WI38 (cell line): ENCODE results near the gene NSD1.

Experiments
- H3K4me3 ChIP-seq: 2 replicates; pipeline ENCODE4 v1.5.1; 2011; ENCODE audit warnings: low read depth, mild to moderate bottlenecking, control low read depth, low read length
- TF ChIP-seq, protein P1 (sequence below): IDR thresholded peaks from 2 replicates; pipeline ENCODE4 v1.5.1; 2012; ENCODE audit warnings: low read depth, mild to moderate bottlenecking, control low read depth, low read length

NSD1 gene

DNA sequence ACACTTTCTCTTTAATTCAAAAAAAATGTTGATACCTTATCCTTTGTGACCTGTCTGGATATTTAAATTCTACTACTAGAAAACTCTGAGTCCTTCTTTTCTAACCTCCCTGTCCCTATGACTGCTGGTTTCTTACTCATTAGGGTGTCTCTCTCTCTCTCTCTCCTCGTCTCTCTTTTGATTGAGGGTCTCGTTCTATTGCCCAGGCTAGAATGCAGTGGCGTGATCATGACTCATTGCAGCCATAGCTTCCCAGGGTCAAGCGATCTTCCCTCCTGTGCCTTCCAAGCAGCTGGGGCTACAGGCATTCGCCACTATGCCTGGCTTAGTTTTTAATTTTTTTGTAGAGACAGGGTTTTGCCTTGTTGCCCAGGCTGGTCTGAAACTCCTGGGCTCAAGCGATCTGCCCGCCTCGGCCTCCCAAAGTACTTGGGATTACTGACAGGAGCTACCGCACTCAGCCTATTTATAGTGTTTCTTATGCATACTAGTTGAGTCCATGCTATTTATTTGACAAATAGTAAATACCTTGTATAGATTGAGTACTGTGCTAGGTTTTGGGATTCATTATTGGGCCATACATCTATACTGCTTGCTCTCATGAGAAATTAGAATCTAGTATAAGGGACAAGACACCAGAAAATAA, 61.9 kb downstream of the NSD1 start:
- H3K4me3 ChIP-seq: no peak overlapping the region
- TF ChIP-seq, protein P1, sequence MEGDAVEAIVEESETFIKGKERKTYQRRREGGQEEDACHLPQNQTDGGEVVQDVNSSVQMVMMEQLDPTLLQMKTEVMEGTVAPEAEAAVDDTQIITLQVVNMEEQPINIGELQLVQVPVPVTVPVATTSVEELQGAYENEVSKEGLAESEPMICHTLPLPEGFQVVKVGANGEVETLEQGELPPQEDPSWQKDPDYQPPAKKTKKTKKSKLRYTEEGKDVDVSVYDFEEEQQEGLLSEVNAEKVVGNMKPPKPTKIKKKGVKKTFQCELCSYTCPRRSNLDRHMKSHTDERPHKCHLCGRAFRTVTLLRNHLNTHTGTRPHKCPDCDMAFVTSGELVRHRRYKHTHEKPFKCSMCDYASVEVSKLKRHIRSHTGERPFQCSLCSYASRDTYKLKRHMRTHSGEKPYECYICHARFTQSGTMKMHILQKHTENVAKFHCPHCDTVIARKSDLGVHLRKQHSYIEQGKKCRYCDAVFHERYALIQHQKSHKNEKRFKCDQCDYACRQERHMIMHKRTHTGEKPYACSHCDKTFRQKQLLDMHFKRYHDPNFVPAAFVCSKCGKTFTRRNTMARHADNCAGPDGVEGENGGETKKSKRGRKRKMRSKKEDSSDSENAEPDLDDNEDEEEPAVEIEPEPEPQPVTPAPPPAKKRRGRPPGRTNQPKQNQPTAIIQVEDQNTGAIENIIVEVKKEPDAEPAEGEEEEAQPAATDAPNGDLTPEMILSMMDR: no peak

DNA sequence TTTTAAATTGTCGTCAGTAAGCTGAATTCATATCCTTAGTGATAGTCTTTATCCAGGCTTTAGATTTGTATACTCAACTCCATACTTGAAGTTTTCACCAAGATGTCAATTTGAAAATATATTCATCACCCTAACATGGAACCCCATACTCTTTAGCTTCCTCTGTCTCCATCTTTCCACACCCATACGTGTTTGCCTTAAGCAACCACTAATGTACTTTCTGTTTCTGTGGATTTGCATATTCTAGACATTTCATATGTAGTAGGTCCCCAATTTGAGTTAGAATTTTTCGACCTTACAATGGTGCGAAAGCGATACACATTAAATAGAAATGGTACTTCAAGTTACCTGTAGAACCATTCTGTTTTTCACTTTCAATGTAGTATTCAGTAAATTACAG, 65.2 kb downstream of the NSD1 start:
- TF ChIP-seq, protein P1: no peak
- no peak overlapping the region for H3K4me3 ChIP-seq

DNA sequence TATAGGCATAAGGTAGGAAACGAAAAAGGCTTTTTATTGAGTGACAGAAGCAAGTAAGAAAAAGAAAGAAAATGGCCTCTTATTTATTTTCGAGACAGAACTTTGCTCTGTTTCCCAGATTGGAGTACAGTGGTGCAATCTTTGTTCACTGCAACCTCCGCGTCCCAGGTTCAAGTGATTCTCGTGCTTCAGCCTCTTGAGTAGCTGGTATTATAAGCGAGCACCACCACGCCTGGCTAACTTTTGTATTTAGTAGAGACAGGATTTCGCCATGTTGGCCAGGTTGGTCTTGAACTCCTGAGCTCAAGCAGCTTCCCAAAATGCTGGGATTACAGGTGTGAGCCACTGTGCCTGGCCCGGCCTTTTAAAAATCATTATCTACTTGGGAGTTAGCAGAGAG, 70.7 kb downstream of the NSD1 start:
- H3K4me3 ChIP-seq: no peak overlapping the region
- TF ChIP-seq, protein P1: no peak

DNA sequence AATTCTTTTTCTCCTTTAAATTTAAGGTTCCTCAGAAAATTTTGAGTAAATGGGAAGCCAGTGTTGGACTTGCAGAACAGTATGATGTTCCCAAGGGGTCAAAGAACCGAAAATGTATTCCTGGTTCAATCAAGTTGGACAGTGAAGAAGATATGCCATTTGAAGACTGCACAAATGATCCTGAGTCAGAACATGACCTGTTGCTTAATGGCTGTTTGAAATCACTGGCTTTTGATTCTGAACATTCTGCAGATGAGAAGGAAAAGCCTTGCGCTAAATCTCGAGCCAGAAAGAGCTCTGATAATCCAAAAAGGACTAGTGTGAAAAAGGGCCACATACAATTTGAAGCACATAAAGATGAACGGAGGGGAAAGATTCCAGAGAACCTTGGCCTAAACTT, 76.0 kb downstream of the NSD1 start:
- TF ChIP-seq, protein P1: no peak
- H3K4me3 ChIP-seq: no peak overlapping the region

DNA sequence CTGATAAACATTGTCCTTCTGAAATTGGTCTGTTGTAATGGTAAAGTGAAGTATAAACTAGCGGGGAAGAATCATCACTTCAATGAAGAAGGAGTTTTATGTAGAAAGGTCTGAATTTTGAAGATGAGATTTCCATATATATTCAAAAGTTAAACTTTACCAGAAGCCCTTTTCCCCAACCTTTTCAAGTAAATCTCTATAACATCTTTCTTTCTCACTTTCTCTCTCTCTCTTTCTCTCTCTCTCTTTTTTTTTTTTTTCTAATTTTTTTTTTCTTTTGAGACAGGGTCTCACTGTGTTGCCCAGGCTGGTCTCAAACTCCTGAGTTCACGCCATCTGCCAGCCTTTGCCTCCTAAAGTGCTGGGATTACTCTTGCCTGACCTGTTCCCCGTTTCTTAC, 78.7 kb downstream of the NSD1 start:
- no peak overlapping the region for H3K4me3 ChIP-seq
- TF ChIP-seq, protein P1: no peak

DNA sequence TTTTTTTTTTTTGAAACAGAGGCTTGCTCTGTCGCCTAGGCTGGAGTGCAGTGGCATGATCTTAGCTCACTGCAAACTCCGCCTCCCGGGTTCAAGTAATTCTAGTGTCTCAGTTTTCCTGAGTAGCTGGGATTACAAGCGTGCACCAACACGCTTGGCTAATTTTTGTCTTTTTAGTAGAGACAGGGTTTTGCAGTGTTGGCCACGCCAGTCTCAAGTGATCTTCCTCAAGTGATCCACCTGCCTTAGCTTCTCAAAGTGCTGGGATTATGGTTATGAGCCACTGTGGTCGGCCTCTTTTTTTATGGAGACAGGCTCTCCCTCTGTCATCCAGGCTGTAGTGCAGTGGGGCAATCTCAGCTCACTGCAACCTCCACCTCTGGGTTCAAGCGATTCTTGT, 87.0 kb downstream of the NSD1 start:
- no peak overlapping the region for H3K4me3 ChIP-seq
- TF ChIP-seq, protein P1: no peak

DNA sequence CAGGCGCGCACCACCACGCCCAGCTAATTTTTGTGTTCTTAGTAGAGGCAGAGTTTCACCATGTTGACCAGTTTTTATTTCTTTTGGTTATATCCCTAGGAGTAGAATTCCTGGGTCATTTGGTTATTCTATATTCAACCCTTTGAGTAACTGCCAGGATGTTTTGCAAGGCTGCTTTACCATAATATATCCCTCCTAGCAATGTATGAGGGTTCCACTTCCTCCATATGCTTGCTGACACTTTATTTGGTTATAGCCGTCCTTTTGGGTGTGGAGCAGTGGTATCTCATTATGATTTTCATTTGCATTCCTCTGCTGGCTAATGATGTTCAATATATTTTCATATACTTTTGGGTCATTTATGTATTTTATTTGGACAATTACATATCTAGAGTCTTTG, 88.7 kb downstream of the NSD1 start:
- H3K4me3 ChIP-seq: no peak overlapping the region
- TF ChIP-seq, protein P1: no peak
